ENCODE data around the gene EEA1.
"Not testable (repeated sequence)": the region's sequence is repeated elsewhere in the genome, so short reads cannot be mapped to it uniquely, and the experiment has no call there.

EEA1 gene

DNA sequence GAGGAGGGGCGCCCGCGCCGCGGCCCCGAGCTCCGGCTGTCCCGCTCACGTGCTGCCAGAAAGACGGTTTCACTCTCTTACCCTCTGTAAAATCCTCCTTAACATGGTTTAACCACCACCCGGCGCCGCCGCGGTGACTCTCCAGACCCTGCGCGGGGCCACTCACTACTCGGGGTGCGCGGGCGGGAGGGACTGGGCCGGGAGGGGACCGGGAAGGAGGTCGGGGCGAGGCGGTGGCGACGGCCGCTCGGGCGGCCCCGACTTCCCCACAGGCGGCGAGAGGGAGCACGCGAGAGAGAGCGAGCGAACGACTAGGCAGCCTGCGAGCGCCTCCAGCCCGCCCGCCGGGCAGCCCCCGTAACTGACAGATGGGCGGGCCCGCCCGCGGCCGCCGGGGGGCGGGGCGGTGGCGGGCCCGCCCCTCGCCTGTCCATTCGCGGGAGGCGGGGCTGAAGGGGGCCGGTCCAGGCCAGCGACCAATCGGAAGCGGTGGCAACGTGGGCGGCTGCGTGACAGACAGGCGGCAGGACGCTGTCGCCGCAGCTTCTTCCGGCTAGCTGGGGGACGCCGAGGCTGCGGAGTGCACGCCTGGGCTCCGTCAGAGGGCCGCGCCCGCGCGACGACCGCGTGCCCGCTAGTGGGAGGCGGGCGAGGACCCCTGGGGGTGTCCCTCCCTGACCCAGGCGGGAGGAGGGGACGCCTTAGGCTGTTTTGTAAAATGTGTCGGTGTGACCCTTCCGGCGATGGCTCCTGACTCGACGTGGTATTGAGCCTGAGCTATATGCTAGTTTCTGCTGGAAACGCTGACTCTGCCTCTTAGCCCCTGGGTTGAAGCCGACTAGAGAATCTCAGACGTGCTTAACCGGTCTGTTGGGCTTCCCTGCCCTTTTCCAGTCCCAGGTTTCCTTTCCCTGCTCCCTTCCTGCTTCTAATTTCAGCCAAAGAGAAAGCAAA lies at the start of gene EEA1:
Gene EEA1, minus strand, starts transcription at position 334 of the 954 bp plus-strand sequence. Its CDS starts 229 bp downstream, at position 105.
- peak; percentile 97 for DNase-seq (ENCODE audit: low read depth)

DNA sequence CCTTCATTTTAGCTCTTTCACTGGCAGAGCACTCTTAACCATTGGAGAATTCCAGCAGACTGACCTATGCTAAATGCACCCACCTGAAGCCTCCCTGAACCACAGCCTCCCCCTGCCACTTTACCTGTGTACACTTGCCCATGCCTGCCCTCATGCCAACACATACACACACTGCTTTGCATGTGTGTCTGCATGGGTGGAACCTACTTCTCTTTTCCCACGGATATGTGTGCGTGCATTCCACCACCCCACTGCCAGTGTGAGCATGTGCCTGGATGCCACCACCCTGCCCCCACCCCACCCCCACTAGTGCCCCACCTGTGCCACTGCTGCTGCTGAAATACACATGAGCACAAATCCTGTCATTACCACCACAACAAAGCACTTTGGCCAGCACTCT lies 49.5 kb upstream of the EEA1 start:
- no peak for DNase-seq (ENCODE audit: low read depth)

DNA sequence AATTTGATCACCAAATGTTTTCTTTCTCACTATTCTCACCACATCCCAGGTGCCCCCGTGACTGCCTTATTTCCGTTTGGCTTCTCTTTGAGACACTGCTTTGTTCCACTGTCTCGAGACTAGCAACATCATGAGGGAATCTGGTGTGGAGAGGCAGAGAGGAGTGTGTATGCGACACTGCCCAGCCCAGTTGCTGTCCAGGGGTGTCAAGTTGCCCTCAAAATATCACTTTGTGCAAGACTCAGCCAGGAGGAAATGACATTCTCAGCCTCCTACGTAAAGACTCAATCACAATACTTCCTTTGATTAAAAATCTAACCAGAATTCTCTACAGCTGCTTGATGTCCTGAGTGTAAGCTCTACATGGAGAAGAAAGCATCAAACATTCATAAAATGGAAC lies 48.2 kb upstream of the EEA1 start:
- DNase-seq (ENCODE audit: low read depth), result no peak

DNA sequence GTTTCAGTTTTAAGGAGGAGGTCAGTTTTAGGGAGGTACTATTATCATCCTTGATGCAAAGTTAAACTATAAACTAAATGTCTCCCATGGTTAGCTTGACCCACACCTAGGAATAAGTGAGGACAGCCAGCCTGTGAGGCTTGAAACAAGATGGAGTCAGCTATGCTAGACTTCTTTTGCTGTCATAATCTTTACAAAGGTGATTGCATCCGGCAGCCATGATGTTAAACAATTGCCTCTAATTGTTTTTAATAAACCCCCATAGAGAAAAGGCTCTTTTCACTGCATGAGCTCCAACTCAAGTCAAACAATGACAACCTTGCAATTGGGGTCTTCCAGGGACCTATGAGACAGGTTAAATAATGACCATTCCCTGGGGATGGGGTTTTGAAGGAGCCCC lies 45.7 kb upstream of the EEA1 start:
- no peak for DNase-seq (ENCODE audit: low read depth)

- DNase-seq (ENCODE audit: low read depth), result no peak
These were observed 44.5 kb upstream of the EEA1 start for GRCh38 chr12:92973614-92974013.

GRCh38 chr12:92971859-92972524 lies 42.9 kb upstream of the EEA1 start:
- DNase-seq (ENCODE audit: low read depth), result no peak

GRCh38 chr12:92968176-92968813 lies 39.2 kb upstream of the EEA1 start:
- DNase-seq (ENCODE audit: low read depth), result no peak

GRCh38 chr12:92964378-92964777 lies 35.3 kb upstream of the EEA1 start:
- not testable (repeated sequence) for DNase-seq (ENCODE audit: low read depth)

DNA sequence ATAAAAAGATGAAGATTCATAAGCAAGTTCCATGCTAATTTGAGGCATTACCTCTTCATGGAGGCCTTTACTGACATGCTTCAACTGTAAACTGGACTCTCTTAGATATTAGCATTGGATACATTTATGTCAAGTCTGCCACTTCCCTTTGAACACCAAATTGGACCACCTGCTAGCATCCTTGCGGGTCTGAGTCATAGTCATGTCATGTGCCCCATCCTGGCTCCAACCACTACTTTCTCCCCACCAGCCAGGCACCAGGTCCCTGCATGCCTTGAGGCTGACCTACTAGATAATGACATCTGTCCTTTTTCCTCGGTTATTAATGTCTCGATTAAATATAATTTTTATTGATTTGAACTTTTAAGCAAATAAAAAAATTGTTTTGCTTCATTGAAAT lies 32.9 kb upstream of the EEA1 start:
- no peak for DNase-seq (ENCODE audit: low read depth)

- DNase-seq (ENCODE audit: low read depth), result no peak
These were observed 27.0 kb upstream of the EEA1 start for GRCh38 chr12:92955997-92956663.

DNA sequence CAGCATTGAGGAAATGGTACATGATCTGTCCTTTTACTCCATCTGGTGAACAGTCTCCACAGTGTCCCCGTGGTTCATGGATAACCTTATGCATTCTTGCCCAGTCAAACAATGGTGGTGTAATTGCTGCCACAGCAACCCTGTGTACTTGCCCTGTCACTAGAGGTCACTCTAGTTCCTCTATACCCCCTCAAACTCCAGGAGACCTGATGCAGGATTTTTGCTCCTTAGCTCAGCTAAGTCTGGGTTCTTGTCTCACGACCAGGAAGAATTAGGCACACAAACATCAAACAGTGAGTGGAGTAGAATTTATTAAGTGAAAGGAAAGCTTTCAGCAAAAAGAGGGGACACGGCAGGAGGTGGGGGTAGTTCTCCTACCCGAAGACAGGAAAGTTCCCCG lies 24.7 kb upstream of the EEA1 start:
- no peak for DNase-seq (ENCODE audit: low read depth)

GRCh38 chr12:92952394-92952793 lies 23.3 kb upstream of the EEA1 start:
- DNase-seq (ENCODE audit: low read depth), result no peak

GRCh38 chr12:92951006-92951405 lies 21.9 kb upstream of the EEA1 start:
- no peak for DNase-seq (ENCODE audit: low read depth)

GRCh38 chr12:92950011-92950410 lies 20.9 kb upstream of the EEA1 start:
- no peak for DNase-seq (ENCODE audit: low read depth)

- DNase-seq (ENCODE audit: low read depth), result no peak
These were observed 20.4 kb upstream of the EEA1 start for GRCh38 chr12:92949466-92949865.

DNA sequence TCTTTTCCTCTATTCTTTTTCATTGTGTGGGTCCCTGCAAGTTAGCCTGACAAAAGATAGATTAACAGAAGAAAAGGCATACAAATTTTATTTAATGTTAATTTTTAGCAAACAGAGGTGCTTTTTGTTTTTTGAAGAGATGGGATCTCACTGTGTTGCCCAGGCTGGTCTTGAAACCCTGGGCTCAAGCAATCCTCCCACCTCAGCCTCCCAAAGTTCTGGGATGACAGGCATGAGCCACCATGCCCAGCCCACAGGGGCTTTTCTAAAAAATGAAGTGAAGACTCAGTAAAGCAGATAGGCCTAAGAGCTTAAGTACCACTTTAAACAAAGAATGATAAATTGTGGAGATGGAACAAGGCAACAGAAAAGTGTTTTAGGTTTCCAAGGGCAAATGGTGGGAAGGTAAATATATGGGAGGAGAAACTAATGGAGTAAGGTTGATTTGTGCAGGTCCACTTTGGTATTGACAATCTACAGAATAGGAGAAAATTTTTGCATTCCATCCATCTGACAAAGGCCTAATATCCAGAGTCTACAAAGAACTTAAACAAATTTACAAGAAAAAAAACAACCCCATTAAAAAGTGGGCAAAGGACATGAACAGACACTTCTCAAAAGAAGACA lies 18.6 kb upstream of the EEA1 start:
- no peak for DNase-seq (ENCODE audit: low read depth)

- no peak for DNase-seq (ENCODE audit: low read depth)
These were observed 16.6 kb upstream of the EEA1 start for GRCh38 chr12:92945659-92946220.

GRCh38 chr12:92943482-92944250 lies 14.6 kb upstream of the EEA1 start:
- no peak for DNase-seq (ENCODE audit: low read depth)

- no peak for DNase-seq (ENCODE audit: low read depth)
These were observed 13.8 kb upstream of the EEA1 start for GRCh38 chr12:92942905-92943304.

DNA sequence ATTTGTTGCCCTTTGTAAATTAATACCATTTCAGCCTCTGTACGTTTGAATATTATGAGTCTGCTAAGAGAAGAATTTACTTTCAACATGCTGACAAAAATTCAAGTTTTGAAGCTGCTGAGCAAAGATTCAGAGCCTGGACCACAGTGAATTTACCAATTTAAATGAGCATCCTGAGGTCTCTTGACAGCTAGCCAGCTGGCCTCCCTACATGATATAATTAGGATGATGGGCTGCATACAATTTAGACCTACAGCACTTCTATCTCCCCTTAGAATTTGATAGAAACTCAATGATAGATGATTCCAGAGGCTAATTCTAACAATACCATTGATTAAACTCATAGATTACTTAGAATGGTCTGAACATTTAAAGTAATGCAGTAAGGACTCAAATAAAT lies 10.0 kb upstream of the EEA1 start:
- DNase-seq (ENCODE audit: low read depth), result no peak

GRCh38 chr12:92938638-92939037 lies 9.5 kb upstream of the EEA1 start:
- no peak for DNase-seq (ENCODE audit: low read depth)

Measured in activated T-cell treated with anti-CD3 and anti-CD28 coated beads for 48 hours (primary cell).